ENCODE measurements around the gene FLT4. TPM values are rescaled to one million over a fixed set of nuclear protein-coding genes. Genes with fewer than 3 reads are reported as not detected.
A peak's percentile ranks its signal among the peaks of the same experiment; 100 is the strongest.

FLT4 gene
- total RNA-seq, 1 donor from 2014 or later = 2.0 TPM

DNA sequence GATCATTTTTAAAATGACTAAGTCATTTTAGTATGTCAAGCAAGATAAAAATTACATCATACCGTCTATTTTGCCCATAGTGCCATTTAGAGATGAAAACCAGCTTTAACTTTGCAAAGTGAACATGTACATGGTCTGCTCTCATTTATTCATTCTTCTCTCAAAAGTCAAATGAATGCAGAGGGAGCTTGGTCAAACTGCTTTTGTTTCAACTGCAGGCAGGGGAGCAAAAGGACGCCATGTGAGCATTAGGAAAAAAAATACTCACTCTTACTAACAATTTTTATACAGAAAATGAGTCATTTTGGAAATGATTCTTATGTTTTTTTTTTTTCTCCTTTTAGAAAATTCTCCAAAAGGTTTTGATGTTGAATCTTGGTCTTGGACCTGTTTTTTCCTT is 73.8 kb downstream of the FLT4 start:
- Mint-ChIP-seq H3K36me3 (ENCODE audit: insufficient read depth) (peaks cover 22% of the 10 kb centered on the region), H3K9me3 (ENCODE audit: low read depth) (no peaks in the 10 kb centered on the region), H3K27ac (no peak overlapping the region), H3K27me3 (no peaks in the 10 kb centered on the region), H3K4me1 (ENCODE audit: low read depth) (peaks cover 8% of the 10 kb centered on the region), H3K4me3 (ENCODE audit: low read depth) (no peak overlapping the region)
- no peak for DNase-seq (ENCODE audit: low spot score, unreplicated experiment)
- TF ChIP-seq, protein P1, sequence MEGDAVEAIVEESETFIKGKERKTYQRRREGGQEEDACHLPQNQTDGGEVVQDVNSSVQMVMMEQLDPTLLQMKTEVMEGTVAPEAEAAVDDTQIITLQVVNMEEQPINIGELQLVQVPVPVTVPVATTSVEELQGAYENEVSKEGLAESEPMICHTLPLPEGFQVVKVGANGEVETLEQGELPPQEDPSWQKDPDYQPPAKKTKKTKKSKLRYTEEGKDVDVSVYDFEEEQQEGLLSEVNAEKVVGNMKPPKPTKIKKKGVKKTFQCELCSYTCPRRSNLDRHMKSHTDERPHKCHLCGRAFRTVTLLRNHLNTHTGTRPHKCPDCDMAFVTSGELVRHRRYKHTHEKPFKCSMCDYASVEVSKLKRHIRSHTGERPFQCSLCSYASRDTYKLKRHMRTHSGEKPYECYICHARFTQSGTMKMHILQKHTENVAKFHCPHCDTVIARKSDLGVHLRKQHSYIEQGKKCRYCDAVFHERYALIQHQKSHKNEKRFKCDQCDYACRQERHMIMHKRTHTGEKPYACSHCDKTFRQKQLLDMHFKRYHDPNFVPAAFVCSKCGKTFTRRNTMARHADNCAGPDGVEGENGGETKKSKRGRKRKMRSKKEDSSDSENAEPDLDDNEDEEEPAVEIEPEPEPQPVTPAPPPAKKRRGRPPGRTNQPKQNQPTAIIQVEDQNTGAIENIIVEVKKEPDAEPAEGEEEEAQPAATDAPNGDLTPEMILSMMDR (IDR thresholded peaks at IDR 0.05; ENCODE audit: unreplicated experiment) = no peak

DNA sequence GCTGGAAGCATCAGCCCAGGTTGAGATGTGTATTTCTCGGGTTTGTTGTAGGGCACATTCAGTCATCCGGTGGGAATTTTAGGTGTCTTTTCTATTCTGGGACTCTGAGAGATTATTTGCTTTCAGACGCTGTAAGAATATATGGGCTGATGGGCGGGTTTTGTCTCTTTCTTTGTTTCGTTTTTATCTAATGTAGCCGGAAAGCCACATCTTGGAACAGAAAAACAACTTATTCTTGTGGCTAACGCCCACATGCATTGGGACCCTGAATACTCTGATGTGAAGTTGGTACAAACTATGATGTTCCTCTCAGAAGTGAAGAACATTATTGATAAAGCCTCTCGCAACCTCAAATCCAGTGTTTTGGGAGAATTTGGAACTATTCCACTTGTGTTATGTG is 80.5 kb downstream of the FLT4 start:
- Mint-ChIP-seq H3K9me3 (ENCODE audit: low read depth) (no peaks in the 10 kb centered on the region), H3K27me3 (no peaks in the 10 kb centered on the region), H3K36me3 (ENCODE audit: insufficient read depth) (peaks cover 30% of the 10 kb centered on the region), H3K4me1 (ENCODE audit: low read depth) (peaks cover 10% of the 10 kb centered on the region), H3K27ac (no peak overlapping the region), H3K4me3 (ENCODE audit: low read depth) (no peak overlapping the region)
- TF ChIP-seq, protein P1 (IDR thresholded peaks at IDR 0.05; ENCODE audit: unreplicated experiment) = no peak
- no peak for DNase-seq (ENCODE audit: low spot score, unreplicated experiment)

DNA sequence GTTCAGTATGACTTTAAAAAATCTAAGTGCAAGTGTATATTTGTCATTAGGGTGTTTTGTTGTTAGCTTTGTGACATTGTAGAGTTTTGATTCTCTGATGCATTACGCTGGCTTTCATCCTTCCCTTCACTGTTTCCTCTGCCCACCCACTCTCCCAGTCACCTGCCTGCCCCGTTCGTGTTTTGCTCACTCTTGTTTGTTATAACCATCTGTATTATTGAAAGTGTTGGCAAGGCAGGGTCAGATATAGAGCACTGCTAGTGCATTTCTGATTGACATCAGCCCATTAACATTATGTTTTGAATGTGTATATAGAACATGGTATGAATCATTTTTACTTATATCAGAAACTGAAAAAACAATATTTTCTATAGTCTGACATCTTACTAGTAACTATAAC is 85.4 kb downstream of the FLT4 start:
- Mint-ChIP-seq H3K36me3 (ENCODE audit: insufficient read depth) (peaks cover 38% of the 10 kb centered on the region), H3K9me3 (ENCODE audit: low read depth) (no peaks in the 10 kb centered on the region), H3K27ac (no peak overlapping the region), H3K27me3 (no peaks in the 10 kb centered on the region), H3K4me3 (ENCODE audit: low read depth) (no peak overlapping the region), H3K4me1 (ENCODE audit: low read depth) (peaks cover 7% of the 10 kb centered on the region)
- TF ChIP-seq, protein P1 (IDR thresholded peaks at IDR 0.05; ENCODE audit: unreplicated experiment) = no peak
- DNase-seq (ENCODE audit: low spot score, unreplicated experiment) = no peak

DNA sequence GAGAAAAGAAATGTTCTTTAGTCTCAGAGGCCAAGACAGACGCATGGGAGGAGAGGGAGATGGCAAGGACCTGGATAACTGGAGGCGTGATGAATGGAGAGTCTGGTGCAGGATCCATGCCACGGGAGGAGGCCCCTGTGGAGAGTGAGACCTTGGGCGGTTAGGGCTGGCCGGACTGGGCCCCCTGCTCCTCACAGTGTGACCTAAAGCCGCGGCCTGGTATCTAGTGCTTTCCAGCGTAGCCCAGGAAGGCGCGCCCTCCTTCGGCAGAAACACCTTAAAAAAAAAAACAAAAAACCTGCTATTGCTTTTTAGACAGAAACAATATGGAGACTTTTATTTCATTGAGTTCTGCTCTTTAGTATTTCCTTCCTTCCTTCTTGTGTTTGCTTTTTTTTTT is 91.2 kb downstream of the FLT4 start:
- H3K27ac Mint-ChIP-seq = peak overlapping the region; percentile 82
- TF ChIP-seq, protein P1 (IDR thresholded peaks at IDR 0.05; ENCODE audit: unreplicated experiment) = no peak
- no peaks in the 10 kb centered on the region for H3K4me1 Mint-ChIP-seq (ENCODE audit: low read depth)
- no peaks in the 10 kb centered on the region for H3K9me3 Mint-ChIP-seq (ENCODE audit: low read depth)
- H3K36me3 Mint-ChIP-seq (ENCODE audit: insufficient read depth) = peaks cover 46% of the 10 kb centered on the region
- no peaks in the 10 kb centered on the region for H3K27me3 Mint-ChIP-seq
- no peak for DNase-seq (ENCODE audit: low spot score, unreplicated experiment)
- H3K4me3 Mint-ChIP-seq (ENCODE audit: low read depth) = no peak overlapping the region

DNA sequence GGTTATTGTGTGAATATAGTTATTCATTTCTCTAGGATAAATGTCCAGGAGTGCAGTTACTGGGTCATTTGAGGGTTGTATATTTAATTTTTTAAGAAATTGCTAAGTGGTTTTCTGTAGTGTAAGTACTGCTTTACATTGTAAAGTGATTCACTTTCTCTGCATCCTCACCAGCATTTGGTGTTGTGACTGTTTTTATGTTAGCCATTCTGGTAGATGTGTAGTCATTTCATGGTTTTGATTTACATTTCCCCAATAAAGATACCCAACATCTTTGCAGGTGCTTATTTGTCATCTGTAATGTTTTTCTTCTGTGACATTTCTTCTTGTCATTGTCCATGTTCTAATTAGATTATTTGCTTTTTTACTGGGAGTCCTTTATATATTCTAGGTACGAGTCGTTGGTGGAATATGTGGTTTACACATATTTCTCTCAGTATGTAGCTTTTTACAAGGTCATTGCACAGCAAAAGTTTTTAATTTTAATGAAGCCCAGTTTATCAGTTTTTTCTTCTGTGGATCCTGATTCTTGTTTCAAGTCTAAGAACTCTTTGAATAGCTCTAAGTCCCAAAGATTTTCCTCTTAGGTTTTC is 92.1 kb downstream of the FLT4 start:
- no peak for DNase-seq (ENCODE audit: low spot score, unreplicated experiment)
- Mint-ChIP-seq H3K27me3 (no peaks in the 10 kb centered on the region), H3K4me1 (ENCODE audit: low read depth) (no peaks in the 10 kb centered on the region), H3K36me3 (ENCODE audit: insufficient read depth) (peaks cover 51% of the 10 kb centered on the region), H3K27ac (no peak overlapping the region), H3K4me3 (ENCODE audit: low read depth) (no peak overlapping the region), H3K9me3 (ENCODE audit: low read depth) (no peaks in the 10 kb centered on the region)
- TF ChIP-seq, protein P1 (IDR thresholded peaks at IDR 0.05; ENCODE audit: unreplicated experiment) = no peak

All from progenitor cell of endocrine pancreas (in vitro differentiated cells).